Astrocyte of the cerebellum (primary cell): ENCODE measurements around the gene GLI3.

ENCODE experiments used
- DNase-seq: peaks from one replicate; pipeline ENCODE4 v3.0.0-alpha.2; 2011; ENCODE audit warnings: low read depth
- H3K4me3 ChIP-seq: 2 replicates; pipeline ENCODE4 v1.5.1; 2011; ENCODE audit warnings: mild to moderate bottlenecking, low read depth, low read length, moderate library complexity
- in situ Hi-C: cut with HindIII; loops from 2 replicates; pipeline ENCODE4 v1.10.0; 2017; ENCODE audit warnings: low sequenced_read_pairs
- TF ChIP-seq, protein P1 (sequence below): IDR thresholded peaks from 2 replicates; pipeline ENCODE4 v1.5.1; 2012; ENCODE audit warnings: low read length, low read depth, moderate library complexity, mild to moderate bottlenecking; ENCODE audit errors: missing control alignments

GLI3 gene

GRCh38 chr7:42238709-42239366 is 1.8 kb upstream of the GLI3 start:
- TF ChIP-seq, protein P1, sequence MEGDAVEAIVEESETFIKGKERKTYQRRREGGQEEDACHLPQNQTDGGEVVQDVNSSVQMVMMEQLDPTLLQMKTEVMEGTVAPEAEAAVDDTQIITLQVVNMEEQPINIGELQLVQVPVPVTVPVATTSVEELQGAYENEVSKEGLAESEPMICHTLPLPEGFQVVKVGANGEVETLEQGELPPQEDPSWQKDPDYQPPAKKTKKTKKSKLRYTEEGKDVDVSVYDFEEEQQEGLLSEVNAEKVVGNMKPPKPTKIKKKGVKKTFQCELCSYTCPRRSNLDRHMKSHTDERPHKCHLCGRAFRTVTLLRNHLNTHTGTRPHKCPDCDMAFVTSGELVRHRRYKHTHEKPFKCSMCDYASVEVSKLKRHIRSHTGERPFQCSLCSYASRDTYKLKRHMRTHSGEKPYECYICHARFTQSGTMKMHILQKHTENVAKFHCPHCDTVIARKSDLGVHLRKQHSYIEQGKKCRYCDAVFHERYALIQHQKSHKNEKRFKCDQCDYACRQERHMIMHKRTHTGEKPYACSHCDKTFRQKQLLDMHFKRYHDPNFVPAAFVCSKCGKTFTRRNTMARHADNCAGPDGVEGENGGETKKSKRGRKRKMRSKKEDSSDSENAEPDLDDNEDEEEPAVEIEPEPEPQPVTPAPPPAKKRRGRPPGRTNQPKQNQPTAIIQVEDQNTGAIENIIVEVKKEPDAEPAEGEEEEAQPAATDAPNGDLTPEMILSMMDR: no peak
- no peak overlapping the region for H3K4me3 ChIP-seq
- in situ Hi-C loops: loop anchor here (25.0 kb wide), 1 partner anchor 252 kb away; no protein-coding TSS in a partner anchor
- no peak for DNase-seq

DNA sequence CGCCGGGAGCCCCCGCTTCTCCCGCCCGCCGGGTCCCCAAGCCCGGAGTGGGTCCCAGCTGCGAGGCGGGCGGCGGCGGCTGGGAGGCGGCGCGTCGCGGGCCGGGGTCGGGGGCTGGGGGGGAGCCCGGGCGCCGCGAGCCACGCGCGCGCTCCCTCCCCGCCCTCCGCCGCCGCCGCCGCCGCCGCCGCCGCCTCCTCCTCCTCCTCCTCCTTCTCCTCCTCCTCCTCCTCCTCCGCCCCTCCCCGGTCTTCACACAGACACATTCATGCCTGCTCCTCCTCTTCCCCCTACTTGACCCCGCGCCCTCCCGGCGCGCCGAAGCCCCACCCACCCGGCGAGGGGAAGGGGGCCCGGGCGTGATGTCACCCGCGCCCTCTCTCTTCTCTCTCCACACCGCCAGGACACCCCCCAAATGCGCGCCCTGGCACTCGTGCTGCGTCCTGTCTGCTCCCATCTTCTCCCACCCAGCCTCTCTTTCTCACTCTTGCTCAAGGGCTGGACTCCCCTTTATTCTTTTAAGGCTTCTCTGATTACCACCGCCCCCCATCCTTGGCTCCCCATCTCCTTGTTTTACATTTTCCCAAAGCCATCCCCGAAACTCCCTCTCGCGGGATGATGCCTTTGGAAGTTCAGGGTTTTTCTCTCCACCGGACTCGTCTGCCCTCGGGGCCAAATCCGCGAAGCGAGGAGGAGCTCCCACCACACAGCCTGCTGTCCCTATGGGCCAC is 967 bp upstream of the GLI3 start:
- no peak for DNase-seq
- TF ChIP-seq, protein P1: no peak
- peak overlapping the region; percentile 77 for H3K4me3 ChIP-seq
- in situ Hi-C loops: loop anchor here (25.0 kb wide), 1 partner anchor 251 kb away; no protein-coding TSS in a partner anchor

DNA sequence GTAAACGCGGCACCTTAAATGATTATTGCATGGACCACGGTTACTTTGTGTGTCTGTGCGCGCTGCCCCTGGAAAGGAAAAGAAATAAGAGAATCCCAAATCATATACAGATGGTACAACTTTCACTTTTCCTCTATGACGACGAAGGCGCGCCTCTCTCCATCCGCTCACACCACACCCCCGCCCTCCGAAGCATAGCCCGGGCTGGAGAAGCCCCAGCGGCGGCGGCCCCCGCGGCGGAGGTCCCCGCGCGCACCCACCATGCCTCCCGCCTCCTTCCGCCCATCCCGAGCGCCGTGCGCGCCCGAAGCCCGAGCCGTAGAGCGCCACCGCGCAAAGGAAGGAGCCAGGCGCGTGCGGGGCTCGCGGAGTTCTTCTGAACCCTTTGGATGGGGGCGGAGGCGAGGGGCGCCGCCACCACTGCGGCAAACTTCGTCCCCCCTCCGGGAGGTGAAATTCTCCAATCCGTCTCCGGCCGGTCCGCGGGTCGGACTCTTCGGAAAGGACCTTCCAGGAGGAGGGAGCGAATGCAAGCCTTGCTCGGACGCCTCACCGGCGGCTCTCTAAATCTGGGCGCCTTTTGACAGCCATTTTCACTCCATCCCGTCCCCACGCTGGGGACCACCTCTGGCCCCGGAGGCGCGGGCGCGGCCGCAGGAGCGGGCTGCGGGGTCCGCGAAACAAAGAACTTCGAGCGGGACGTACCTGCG is 588 bp downstream of the GLI3 start:
- TF ChIP-seq, protein P1: no peak
- DNase-seq: no peak
- in situ Hi-C loops: loop anchor here (25.0 kb wide), 1 partner anchor 249 kb away; no protein-coding TSS in a partner anchor
- H3K4me3 ChIP-seq: peak overlapping the region; percentile 77

DNA sequence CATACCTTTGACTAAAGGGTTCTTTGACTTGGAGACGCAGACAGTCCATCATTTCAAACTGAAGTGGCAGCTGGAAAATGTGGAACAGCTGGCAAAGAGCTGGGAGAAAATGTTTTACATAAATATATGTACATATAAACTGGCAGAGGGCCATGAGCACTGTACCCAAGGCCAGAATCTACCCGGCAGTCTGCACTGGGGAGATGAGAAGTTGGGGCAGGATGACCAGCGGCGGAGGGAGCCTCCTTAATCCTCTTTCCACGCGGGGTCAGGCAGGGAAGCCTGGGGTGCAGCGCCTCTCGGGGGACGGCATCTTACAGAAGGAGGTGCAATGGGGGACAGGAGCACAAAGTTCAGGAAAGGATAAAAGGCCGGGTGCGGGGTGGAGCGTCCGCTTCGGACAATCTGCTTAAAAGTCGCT is 1.3 kb downstream of the GLI3 start:
- TF ChIP-seq, protein P1: no peak
- in situ Hi-C loops: loop anchor here (25.0 kb wide), 1 partner anchor 248 kb away; no protein-coding TSS in a partner anchor
- H3K4me3 ChIP-seq: peak overlapping the region; percentile 77
- no peak for DNase-seq

GRCh38 chr7:42234736-42235135 is 2.3 kb downstream of the GLI3 start:
- TF ChIP-seq, protein P1: no peak
- DNase-seq: no peak
- in situ Hi-C loops: loop anchor here (25.0 kb wide), 1 partner anchor 247 kb away; no protein-coding TSS in a partner anchor
- H3K4me3 ChIP-seq: peak overlapping the region; percentile 0

DNA sequence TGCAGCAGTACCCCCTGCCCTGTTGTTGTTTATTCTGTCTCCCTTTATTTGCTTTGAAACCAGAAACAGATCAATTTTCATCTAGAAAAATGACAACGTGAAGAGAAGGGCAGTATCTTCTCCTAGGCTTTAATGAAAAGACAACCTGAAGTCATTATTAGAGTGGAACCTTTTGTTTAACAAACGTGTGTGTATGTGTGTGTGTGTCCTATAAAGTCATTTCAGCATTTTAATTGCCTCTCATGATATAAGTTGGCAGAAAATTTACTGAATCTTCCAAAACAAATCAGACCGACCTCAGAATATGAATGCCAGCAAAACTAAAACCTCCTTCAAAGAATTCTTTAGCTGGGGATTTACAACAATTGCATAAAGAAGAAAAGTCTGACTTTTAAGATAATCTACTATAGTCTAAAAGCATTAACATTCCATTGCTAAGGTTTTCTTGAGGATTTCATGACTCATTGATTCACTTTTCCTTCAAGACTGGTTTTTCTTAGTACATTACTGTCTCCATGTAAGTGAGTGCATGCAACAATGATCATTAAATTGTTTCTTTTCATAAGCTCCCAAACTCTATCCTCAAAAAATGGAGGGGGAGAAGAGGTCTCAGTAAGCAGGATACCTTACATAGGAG is 3.2 kb downstream of the GLI3 start:
- in situ Hi-C loops: loop anchor here (25.0 kb wide), 1 partner anchor 247 kb away; no protein-coding TSS in a partner anchor
- no peak overlapping the region for H3K4me3 ChIP-seq
- DNase-seq: no peak
- TF ChIP-seq, protein P1: no peak
